HCT116 (cell line): ENCODE data around the gene ACSF2. TPM values are rescaled to one million over a fixed set of nuclear protein-coding genes. Genes with fewer than 3 reads are reported as not detected.

ENCODE experiments used
- ATAC-seq: fragments of 200-7000 bp; cut with Tn5 transposase; 2 replicates; pipeline ENCODE4 v1.9.1; 2020; ENCODE audit warnings: mild to moderate bottlenecking, moderate library complexity
- BruUV-seq: library from RNA; stranded (reverse); fragments of 400-500 nt; replicated peaks from 2 replicates; lab custom pipeline; 2021; lab: Mats Ljungman, UMichigan
- CTCF ChIA-PET: fragments of 300-600 bp; sonication (Branson Sonifier 250); formaldehyde crosslinking; loops from one replicate; lab custom pipeline; 2021; ENCODE audit warnings: antibody characterized with exemption; lab: Charles Lee
- POLR2A ChIA-PET: fragments of 300-600, 350-600 bp; sonication (Branson Sonifier 250); formaldehyde crosslinking; loops from one replicate; lab custom pipeline; 2021; ENCODE audit warnings: antibody characterized with exemption; lab: Charles Lee
- RAD21 ChIA-PET, 2 experiments: fragments of 300-600 bp; sonication (Branson Sonifier 250); formaldehyde crosslinking; loops; one replicate each; lab custom pipeline; 2023; ENCODE audit warnings: low total read pairs in 2 of 2; ENCODE audit not compliant: uncharacterized antibody in 2 of 2, unreplicated experiment in 2 of 2, low non-redundant PET in 1 of 2; lab: Charles Lee
- DNase-seq: peaks from one replicate; pipeline ENCODE4 v3.0.0-alpha.2; 2010; ENCODE audit warnings: low read depth, low spot score
- H2AFZ ChIP-seq: fragments of 200-600 bp; shearing (Covaris generic), sonication (generic); 2 replicates; pipeline ENCODE4 v1.6.1; 2017; ENCODE audit warnings: low read depth, mixed run types, mixed read lengths, antibody characterized with exemption, low read length; ENCODE audit not compliant: poor library complexity, severe bottlenecking
- H3K27ac ChIP-seq: 2 replicates; pipeline ENCODE4 v1.5.1; 2012; ENCODE audit warnings: low read depth, low read length
- H3K27me3 ChIP-seq: fragments of 200-600 bp; sonication (generic); 2 replicates; pipeline ENCODE4 v1.6.1; 2016; ENCODE audit warnings: mixed run types, low read length, mixed read lengths; ENCODE audit not compliant: insufficient read depth
- H3K36me3 ChIP-seq, 2 experiments: fragments of 200-500 bp in 1 of 2; fragments of 200-600 bp in 1 of 2; sonication (Bioruptor generic) in 1 of 2; sonication (generic) in 1 of 2; 2 replicates each; pipeline versions ENCODE4 v1.5.1 to v1.6.1; 2014 to 2016; ENCODE audit warnings: low read length in 2 of 2, inconsistent platforms in 1 of 2, mixed read lengths in 1 of 2, mixed run types in 1 of 2; ENCODE audit not compliant: insufficient read depth in 2 of 2, control insufficient read depth in 1 of 2
- H3K4me1 ChIP-seq, 2 experiments: fragments of 200-600 bp in 1 of 2; sonication (generic) in 1 of 2; 2 replicates each; pipeline versions ENCODE4 v1.5.1 to v1.6.1; 2012 to 2017; ENCODE audit warnings: low read length in 2 of 2, inconsistent platforms in 1 of 2, mild to moderate bottlenecking in 1 of 2, mixed read lengths in 1 of 2, mixed run types in 1 of 2, moderate library complexity in 1 of 2; ENCODE audit not compliant: insufficient read depth in 2 of 2, control insufficient read depth in 1 of 2
- H3K4me2 ChIP-seq: fragments of 200-600 bp; sonication (generic); 2 replicates; pipeline ENCODE4 v1.6.1; 2017; ENCODE audit warnings: mixed run types, low read length, mixed read lengths
- H3K4me3 ChIP-seq, 2 experiments: fragments of 200-600 bp in 1 of 2; sonication (generic) in 1 of 2; replicated peaks in 1 of 2; 2 replicates each; pipeline ENCODE4 v1.5.1; 2011 to 2016; ENCODE audit warnings: low read length in 2 of 2, control low read depth in 1 of 2, low read depth in 1 of 2, mild to moderate bottlenecking in 1 of 2, mixed read lengths in 1 of 2, mixed run types in 1 of 2
- H3K79me2 ChIP-seq: fragments of 200-600 bp; sonication (generic); 2 replicates; pipeline ENCODE4 v1.6.1; 2017; ENCODE audit warnings: mild to moderate bottlenecking, mixed run types, low read length, moderate library complexity, mixed read lengths; ENCODE audit not compliant: insufficient read depth
- H3K9ac ChIP-seq: fragments of 200-600 bp; sonication (generic); 2 replicates; pipeline ENCODE4 v1.6.1; 2016; ENCODE audit warnings: low read length, mixed read lengths
- H3K9me2 ChIP-seq: fragments of 200-600 bp; sonication (generic), shearing (Covaris generic); 2 replicates; pipeline ENCODE4 v1.6.1; 2017; ENCODE audit warnings: mixed run types, mild to moderate bottlenecking, moderate library complexity; ENCODE audit not compliant: insufficient read depth
- H3K9me3 ChIP-seq, 2 experiments: fragments of 200-500 bp in 1 of 2; fragments of 200-600 bp in 1 of 2; sonication (Bioruptor generic) in 1 of 2; sonication (generic) in 1 of 2; 2 replicates each; pipeline ENCODE4 v1.6.1; 2014 to 2017; ENCODE audit warnings: low read length in 2 of 2, mixed read lengths in 2 of 2, inconsistent platforms in 1 of 2, low read depth in 1 of 2, mild to moderate bottlenecking in 1 of 2, mixed run types in 1 of 2, moderate library complexity in 1 of 2; ENCODE audit not compliant: control insufficient read depth in 1 of 2, insufficient read depth in 1 of 2
- H4K20me1 ChIP-seq: fragments of 200-600 bp; sonication (generic), shearing (Covaris generic); 2 replicates; pipeline ENCODE4 v1.6.1; 2017; ENCODE audit warnings: mixed run types, mild to moderate bottlenecking, moderate library complexity; ENCODE audit not compliant: insufficient read depth
- CEBPB ChIP-seq: IDR thresholded peaks from 2 replicates; pipeline ENCODE4 v1.6.1; 2012; ENCODE audit warnings: low read depth
- ELF1 ChIP-seq: IDR thresholded peaks from 2 replicates; pipeline ENCODE4 v1.6.1; 2012; ENCODE audit warnings: low read depth, borderline replicate concordance
- MAX ChIP-seq: IDR thresholded peaks from 2 replicates; pipeline ENCODE4 v1.6.1; 2012
- RAD21 ChIP-seq: IDR thresholded peaks from 2 replicates; pipeline ENCODE4 v1.6.1; 2012; ENCODE audit warnings: low read depth, mild to moderate bottlenecking
- REST ChIP-seq: IDR thresholded peaks from 2 replicates; pipeline ENCODE4 v1.6.1; 2012; ENCODE audit warnings: low read depth
- SRF ChIP-seq: IDR thresholded peaks from 2 replicates; pipeline ENCODE4 v1.6.1; 2012; ENCODE audit warnings: low read depth
- TCF7L2 ChIP-seq: IDR thresholded peaks from 2 replicates; pipeline ENCODE4 v1.7.0; 2011; ENCODE audit warnings: borderline replicate concordance, inconsistent platforms; ENCODE audit not compliant: insufficient read depth, insufficient read length; ENCODE audit errors: extremely low read depth
- YY1 ChIP-seq: IDR thresholded peaks from 2 replicates; pipeline ENCODE4 v1.6.1; 2011; ENCODE audit warnings: low read length, low read depth, moderate library complexity, mild to moderate bottlenecking; ENCODE audit not compliant: insufficient replicate concordance; ENCODE audit errors: extremely low read depth
- intact Hi-C: fragments of 100-400 bp; cut with micrococcal nuclease; formaldehyde crosslinking; loops from 2 replicates; pipeline ENCODE4 v1.10.0; 2022
- total RNA-seq: library from RNA; stranded (reverse); gene quantifications from one replicate; pipeline ENCODE4 v1.2.1, GENCODE V29; 2021; ENCODE audit not compliant: unreplicated experiment

The ACSF2 gene
- total RNA-seq, 1 experiment from 2014 or later: 52.4 TPM

- Histone ChIP-seq H3K79me2 (peaks cover 26% of the 10 kb centered on the region), H4K20me1 (no peaks in the 10 kb centered on the region), H2AFZ (no peak overlapping the region), H3K4me1 (peaks cover 21 to 42% of the 10 kb centered on the region in 2 experiments), H3K4me2 (no peak overlapping the region), H3K27me3 (no peaks in the 10 kb centered on the region), H3K4me3 (no peak overlapping the region), H3K9me2 (no peaks in the 10 kb centered on the region), H3K9ac (no peak overlapping the region), H3K36me3 (peaks cover 24 to 41% of the 10 kb centered on the region in 2 experiments), H3K27ac (no peak overlapping the region), H3K9me3 (no peaks in the 10 kb centered on the region)
- ChIA-PET RAD21 (no interaction called here), POLR2A (interaction anchor here (1.3 kb wide), 1 partner anchor 61 kb away, joined by 5 read pairs; no protein-coding TSS in a partner anchor), CTCF (interaction anchor here (1.0 to 2.5 kb wide), 3 partner anchors 61 to 150 kb away, joined by 3 to 16 read pairs (median 11); no protein-coding TSS in a partner anchor)
- no TSS peak for BruUV-seq
- no peak for ATAC-seq
- DNase-seq: no peak
- no peak for TF ChIP-seq MAX
- no peak for TF ChIP-seq CEBPB
- TF ChIP-seq REST: no peak
- TF ChIP-seq ELF1: no peak
- TF ChIP-seq YY1: no peak
- TF ChIP-seq RAD21: no peak
- no peak for TF ChIP-seq SRF
- TF ChIP-seq TCF7L2: no peak
- intact Hi-C loops: no loop called here
These were observed 55.0 kb downstream of the ACSF2 start for GRCh38 chr17:50480854-50481490.
